BJ (cell line): Measurements from ENCODE around the gene RCSD1. TPM values are rescaled to one million over a fixed set of nuclear protein-coding genes. Genes with fewer than 3 reads are reported as not detected.

ENCODE experiments used
- CTCF ChIA-PET: fragments of 350-600 bp; formaldehyde crosslinking; extraction: SDS; loops from one replicate; lab custom pipeline; 2021; ENCODE audit warnings: antibody characterized with exemption, inconsistent platforms; lab: Yijun Ruan, JAX
- POLR2A ChIA-PET: fragments of 300-600 bp; sonication (Branson Sonifier 250); formaldehyde crosslinking; extraction: SDS; loops from one replicate; lab custom pipeline; 2021; ENCODE audit warnings: antibody characterized with exemption; lab: Charles Lee
- DNase-seq: peaks from one replicate; pipeline ENCODE4 v3.0.0-alpha.2; 2011; ENCODE audit warnings: low read depth
- H3K27me3 ChIP-seq: 2 replicates; pipeline ENCODE4 v1.6.0; 2011; ENCODE audit warnings: low read length; ENCODE audit not compliant: control insufficient read depth, insufficient read depth
- H3K36me3 ChIP-seq: 2 replicates; pipeline ENCODE4 v1.5.1; 2011; ENCODE audit warnings: low read length; ENCODE audit not compliant: control insufficient read depth, insufficient read depth
- H3K4me3 ChIP-seq: 2 replicates; pipeline ENCODE4 v1.5.1; 2011; ENCODE audit warnings: low read depth, mild to moderate bottlenecking, control low read depth, low read length
- polyA plus RNA-seq: library from polyadenylated mRNA; depleted of rRNA; stranded (reverse); fragments of >200 nt; gene quantifications from 2 replicates; pipeline ENCODE4 v1.2.3, GENCODE V29; 2011
- TF ChIP-seq, protein P1 (sequence below): IDR thresholded peaks from 2 replicates; pipeline ENCODE4 v1.5.1; 2011; ENCODE audit warnings: low read depth, mild to moderate bottlenecking, control low read depth, inconsistent platforms, low read length, moderate library complexity; ENCODE audit not compliant: insufficient read depth

Gene RCSD1
- polyA plus RNA-seq, 1 experiment, result not detected

DNA sequence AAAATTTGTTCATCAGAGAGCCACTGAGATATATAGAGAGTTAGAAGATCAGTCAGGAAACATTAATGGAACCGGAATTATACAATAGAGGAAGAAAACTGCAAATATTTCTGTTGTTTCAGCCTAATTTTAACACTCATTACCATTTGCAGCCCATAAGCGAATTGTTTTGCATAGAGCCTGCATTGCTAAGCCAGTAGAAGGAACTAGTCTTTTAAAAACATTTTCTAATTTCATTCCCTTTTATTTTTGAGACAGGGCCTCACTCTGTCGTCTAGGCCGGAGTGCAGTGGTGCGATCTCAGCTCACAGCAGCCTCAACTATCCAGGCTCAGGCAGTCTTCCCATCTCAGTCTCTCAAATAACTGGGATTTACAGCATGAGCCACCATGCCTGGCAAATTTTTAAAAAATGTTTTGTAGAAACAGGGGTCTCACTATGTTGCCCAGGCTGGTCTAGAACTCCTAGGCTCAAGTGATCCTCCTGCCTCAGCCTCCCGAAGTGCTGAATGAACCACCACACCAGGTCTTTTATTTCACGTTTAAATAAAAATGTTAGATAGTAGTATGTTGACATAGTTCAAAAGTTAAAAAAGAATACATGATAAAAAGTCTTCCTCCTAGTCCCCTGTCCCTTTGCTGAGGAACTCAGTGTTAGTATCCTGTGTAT lies 117.1 kb downstream of the RCSD1 start:
- ChIA-PET POLR2A (interaction anchor here (0.6 kb wide), 1 partner anchor 225 kb away, joined by 3 read pairs; no protein-coding TSS in a partner anchor), CTCF (interaction anchor here (0.6 to 1.3 kb wide), 3 partner anchors 10 to 337 kb away, joined by 3 to 5 read pairs (median 3); no protein-coding TSS in a partner anchor)
- Histone ChIP-seq H3K4me3 (no peak overlapping the region), H3K36me3 (no peaks in the 10 kb centered on the region), H3K27me3 (no peaks in the 10 kb centered on the region)
- TF ChIP-seq, protein P1, sequence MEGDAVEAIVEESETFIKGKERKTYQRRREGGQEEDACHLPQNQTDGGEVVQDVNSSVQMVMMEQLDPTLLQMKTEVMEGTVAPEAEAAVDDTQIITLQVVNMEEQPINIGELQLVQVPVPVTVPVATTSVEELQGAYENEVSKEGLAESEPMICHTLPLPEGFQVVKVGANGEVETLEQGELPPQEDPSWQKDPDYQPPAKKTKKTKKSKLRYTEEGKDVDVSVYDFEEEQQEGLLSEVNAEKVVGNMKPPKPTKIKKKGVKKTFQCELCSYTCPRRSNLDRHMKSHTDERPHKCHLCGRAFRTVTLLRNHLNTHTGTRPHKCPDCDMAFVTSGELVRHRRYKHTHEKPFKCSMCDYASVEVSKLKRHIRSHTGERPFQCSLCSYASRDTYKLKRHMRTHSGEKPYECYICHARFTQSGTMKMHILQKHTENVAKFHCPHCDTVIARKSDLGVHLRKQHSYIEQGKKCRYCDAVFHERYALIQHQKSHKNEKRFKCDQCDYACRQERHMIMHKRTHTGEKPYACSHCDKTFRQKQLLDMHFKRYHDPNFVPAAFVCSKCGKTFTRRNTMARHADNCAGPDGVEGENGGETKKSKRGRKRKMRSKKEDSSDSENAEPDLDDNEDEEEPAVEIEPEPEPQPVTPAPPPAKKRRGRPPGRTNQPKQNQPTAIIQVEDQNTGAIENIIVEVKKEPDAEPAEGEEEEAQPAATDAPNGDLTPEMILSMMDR, result no peak
- no peak for DNase-seq

- TF ChIP-seq, protein P1, result no peak
- POLR2A ChIA-PET, result no interaction called here
- H3K36me3 ChIP-seq, result no peaks in the 10 kb centered on the region
- H3K4me3 ChIP-seq, result no peak overlapping the region
- CTCF ChIA-PET, result interaction anchor here (2.3 kb wide), 1 partner anchor 28 kb away, joined by 7 read pairs; no protein-coding TSS in a partner anchor
- no peaks in the 10 kb centered on the region for H3K27me3 ChIP-seq
- no peak for DNase-seq
These were observed 118.0 kb downstream of the RCSD1 start for GRCh38 chr1:167747988-167748387.

- Histone ChIP-seq H3K27me3 (no peaks in the 10 kb centered on the region), H3K36me3 (no peaks in the 10 kb centered on the region), H3K4me3 (no peak overlapping the region)
- CTCF ChIA-PET, result interaction anchor here (1.4 to 2.3 kb wide), 2 partner anchors 27 to 334 kb away, joined by 3 to 7 read pairs; no protein-coding TSS in a partner anchor
- TF ChIP-seq, protein P1, result no peak
- no peak for DNase-seq
- POLR2A ChIA-PET, result no interaction called here
These were observed 118.9 kb downstream of the RCSD1 start for GRCh38 chr1:167748906-167749305.

GRCh38 chr1:167749741-167750140 lies 119.7 kb downstream of the RCSD1 start:
- Histone ChIP-seq H3K36me3 (no peaks in the 10 kb centered on the region), H3K27me3 (no peaks in the 10 kb centered on the region), H3K4me3 (no peak overlapping the region)
- TF ChIP-seq, protein P1, result no peak
- ChIA-PET POLR2A (no interaction called here), CTCF (interaction anchor here (1.4 to 2.3 kb wide), 2 partner anchors 26 to 333 kb away, joined by 3 to 7 read pairs; no protein-coding TSS in a partner anchor)
- no peak for DNase-seq

- no peak overlapping the region for H3K4me3 ChIP-seq
- TF ChIP-seq, protein P1, result no peak
- CTCF ChIA-PET, result no interaction called here
- H3K27me3 ChIP-seq, result no peaks in the 10 kb centered on the region
- H3K36me3 ChIP-seq, result no peaks in the 10 kb centered on the region
- DNase-seq, result no peak
- POLR2A ChIA-PET, result no interaction called here
These were observed 120.6 kb downstream of the RCSD1 start for GRCh38 chr1:167750641-167751040.
